GM23248 (cell line): ENCODE data around the gene HES3. TPM values are rescaled to one million over a fixed set of nuclear protein-coding genes. Genes with fewer than 3 reads are reported as not detected.
"Not testable (repeated sequence)": the region's sequence is repeated elsewhere in the genome, so short reads cannot be mapped to it uniquely, and the experiment has no call there.

Experiments used
- DNase-seq: peaks from one replicate; pipeline ENCODE4 v3.0.0-alpha.2; 2015
- H2AFZ ChIP-seq: fragments of 200-600 bp; sonication (generic); 2 replicates; pipeline ENCODE4 v1.6.1; 2016; ENCODE audit warnings: antibody characterized with exemption
- H3F3A ChIP-seq: fragments of 200-600 bp; sonication (generic); 2 replicates; pipeline ENCODE4 v1.6.1; 2016; ENCODE audit warnings: mild to moderate bottlenecking, antibody characterized with exemption, mixed run types; ENCODE audit not compliant: insufficient read depth
- H3K27ac ChIP-seq: fragments of 200-600 bp; sonication (generic); 2 replicates; pipeline ENCODE4 v1.5.1; 2016; ENCODE audit warnings: mild to moderate bottlenecking
- H3K27me3 ChIP-seq: fragments of 200-600 bp; sonication (generic); replicated peaks from 2 replicates; pipeline ENCODE4 v1.6.1; 2016; ENCODE audit warnings: mild to moderate bottlenecking; ENCODE audit not compliant: insufficient read depth
- H3K36me3 ChIP-seq: fragments of 200-600 bp; sonication (generic); 2 replicates; pipeline ENCODE4 v1.6.1; 2016; ENCODE audit warnings: low read depth, mild to moderate bottlenecking
- H3K4me1 ChIP-seq: fragments of 200-600 bp; sonication (generic); 2 replicates; pipeline ENCODE4 v1.6.1; 2016; ENCODE audit warnings: mild to moderate bottlenecking; ENCODE audit not compliant: insufficient read depth
- H3K4me2 ChIP-seq: fragments of 200-600 bp; sonication (generic); one replicate; pipeline ENCODE4 v1.6.1; 2016; ENCODE audit warnings: mild to moderate bottlenecking; ENCODE audit not compliant: unreplicated experiment
- H3K4me3 ChIP-seq: fragments of 200-600 bp; sonication (generic); 2 replicates; pipeline ENCODE4 v1.5.1; 2016; ENCODE audit warnings: mild to moderate bottlenecking
- H3K79me2 ChIP-seq: fragments of 200-600 bp; sonication (generic); 2 replicates; pipeline ENCODE4 v1.6.1; 2016; ENCODE audit warnings: mild to moderate bottlenecking; ENCODE audit not compliant: insufficient read depth
- H3K9ac ChIP-seq: fragments of 200-600 bp; sonication (generic); 2 replicates; pipeline ENCODE4 v1.6.1; 2016; ENCODE audit warnings: mild to moderate bottlenecking
- H3K9me2 ChIP-seq: fragments of 200-600 bp; sonication (generic); 2 replicates; pipeline ENCODE4 v1.6.1; 2016; ENCODE audit warnings: mixed run types, mild to moderate bottlenecking, moderate library complexity; ENCODE audit not compliant: insufficient read depth
- H3K9me3 ChIP-seq: fragments of 200-600 bp; sonication (generic); one replicate; pipeline ENCODE4 v1.6.1; 2017; ENCODE audit warnings: low read depth
- H4K20me1 ChIP-seq: fragments of 200-600 bp; sonication (generic); 2 replicates; pipeline ENCODE4 v1.6.0; 2016; ENCODE audit not compliant: insufficient read depth
- EZH2 ChIP-seq: fragments of 200-600 bp; sonication (generic); IDR thresholded peaks from 2 replicates; pipeline ENCODE4 v1.6.1; 2018; ENCODE audit warnings: antibody characterized with exemption, mild to moderate bottlenecking; ENCODE audit not compliant: insufficient read depth, poor library complexity, severe bottlenecking
- EZH2phosphoT487 ChIP-seq: fragments of 200-600 bp; sonication (generic); IDR thresholded peaks from 2 replicates; pipeline ENCODE4 v1.6.1; 2018; ENCODE audit warnings: antibody characterized with exemption, moderate library complexity, mild to moderate bottlenecking, low read depth; ENCODE audit not compliant: insufficient read depth
- WGBS, 2 experiments: methylation state at CpG; one replicate each; pipeline ENCODE4 v1.1.6; 2015 to 2017; ENCODE audit warnings: low lambda C conversion rate in 2 of 2, low coverage in 1 of 2; ENCODE audit errors: missing lambda C conversion rate in 2 of 2; 5-methylcytosine and 5-hydroxymethylcytosine counted together
- in situ Hi-C: fragments of 300-500 bp; cut with MboI; formaldehyde crosslinking; loops from 2 replicates; pipeline ENCODE4 v1.15.0; 2020
- polyA plus RNA-seq: library from polyadenylated mRNA; unstranded; fragments of >200 nt; fragmentation: Nextera tagmentation; extraction: Ambion mirVana; gene quantifications from 2 replicates; pipeline ENCODE4 v1.2.1, GENCODE V29; 2016
- total RNA-seq: library from RNA; depleted of rRNA; stranded (reverse); fragments of >200 nt; shearing (Covaris generic); gene quantifications from 2 replicates; pipeline ENCODE4 v1.2.3, GENCODE V29; 2014

The HES3 gene
- total and polyA plus RNA-seq, 2 experiments from 2014 or later = not detected

DNA sequence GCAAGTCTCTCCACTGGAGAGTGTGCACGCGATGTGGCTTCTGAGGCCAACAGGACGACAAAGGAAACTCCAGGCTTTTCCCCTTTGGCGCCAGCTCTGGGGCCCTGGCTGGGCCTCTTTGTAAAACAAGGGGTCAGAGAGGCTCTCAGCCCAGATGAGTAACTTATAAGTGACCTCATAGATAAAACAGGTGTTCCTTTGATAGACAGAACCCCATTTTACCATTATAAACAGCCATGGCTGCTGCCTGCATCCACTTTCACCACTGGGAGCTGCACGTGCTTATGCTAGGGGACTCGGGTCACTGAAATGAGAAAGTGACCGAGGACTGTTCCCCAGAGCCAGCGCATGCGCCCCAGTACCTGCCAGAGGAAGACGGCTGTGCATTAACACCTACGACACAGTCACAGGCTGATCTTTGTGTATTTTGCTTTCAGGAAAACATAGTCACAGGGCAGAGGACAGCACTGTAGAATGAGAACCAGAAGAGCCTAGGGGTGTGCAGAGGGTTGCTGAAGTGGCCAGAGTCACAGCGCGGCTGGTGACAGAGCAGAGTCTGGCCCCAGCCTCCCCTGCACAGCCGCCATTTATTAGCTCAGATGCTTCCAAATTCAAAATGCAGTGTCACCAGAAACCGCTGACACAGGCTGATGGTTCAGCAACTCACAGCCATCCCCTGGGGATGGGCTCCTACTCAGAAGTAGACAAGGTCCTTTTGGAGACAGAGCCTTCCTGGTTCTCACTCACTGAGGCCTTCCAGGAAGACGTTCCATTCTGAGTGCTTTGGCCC is 25.4 kb upstream of the HES3 start:
- H3K79me2 ChIP-seq = no peaks in the 10 kb centered on the region
- no peak overlapping the region for H3K4me3 ChIP-seq
- no peak overlapping the region for H3K9ac ChIP-seq
- H4K20me1 ChIP-seq = no peaks in the 10 kb centered on the region
- H3F3A ChIP-seq = no peaks in the 10 kb centered on the region
- no peaks in the 10 kb centered on the region for H3K9me3 ChIP-seq
- no peak overlapping the region for H3K27ac ChIP-seq
- DNase-seq = no peak
- in situ Hi-C loops = no loop called here
- no peaks in the 10 kb centered on the region for H3K4me1 ChIP-seq
- H3K9me2 ChIP-seq = no peaks in the 10 kb centered on the region
- no peaks in the 10 kb centered on the region for H3K27me3 ChIP-seq
- no peak overlapping the region for H2AFZ ChIP-seq
- TF ChIP-seq EZH2 (no peak), EZH2phosphoT487 (no peak)
- H3K4me2 ChIP-seq = no peak overlapping the region
- 0 out of 2 replicates have a peak, but pooled peaks cover 3% of the 10 kb centered on the region for H3K36me3 ChIP-seq
- 85 to 88% methylated on average over 16 of the region's 16 CpGs for WGBS, 2 experiments

DNA sequence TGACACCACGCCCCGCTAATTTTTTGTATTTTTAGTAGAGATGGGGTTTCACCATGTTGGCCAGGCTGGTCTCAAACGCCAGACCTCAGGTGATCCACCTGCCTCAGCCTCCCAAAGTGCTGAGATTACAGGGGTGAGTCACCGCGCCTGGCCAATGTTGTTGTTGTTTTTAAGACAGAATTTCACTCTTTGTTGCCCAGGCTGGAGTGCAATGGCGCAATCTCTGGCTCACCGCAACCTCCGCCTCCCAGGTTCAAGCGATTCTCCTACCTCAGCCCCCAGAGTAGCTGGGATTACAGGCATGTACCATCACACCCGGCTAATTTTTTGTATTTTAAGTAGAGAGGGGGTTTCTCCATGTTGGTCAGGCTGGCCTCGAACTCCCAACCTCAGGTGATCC is 24.3 kb upstream of the HES3 start:
- DNase-seq, H3K27ac ChIP-seq, H3K4me3 ChIP-seq, H3K4me2 ChIP-seq, H4K20me1 ChIP-seq, H2AFZ ChIP-seq, H3K27me3 ChIP-seq, H3K9ac ChIP-seq, H3K79me2 ChIP-seq, H3F3A ChIP-seq, H3K9me3 ChIP-seq, H3K4me1 ChIP-seq, H3K9me2 ChIP-seq, in situ Hi-C loops: not testable (repeated sequence)
- 90 to 96% methylated on average over 11 of the region's 11 CpGs for WGBS, 2 experiments
- peaks cover 11% of the 10 kb centered on the region; the same call in 1 of the 2 replicates for H3K36me3 ChIP-seq

DNA sequence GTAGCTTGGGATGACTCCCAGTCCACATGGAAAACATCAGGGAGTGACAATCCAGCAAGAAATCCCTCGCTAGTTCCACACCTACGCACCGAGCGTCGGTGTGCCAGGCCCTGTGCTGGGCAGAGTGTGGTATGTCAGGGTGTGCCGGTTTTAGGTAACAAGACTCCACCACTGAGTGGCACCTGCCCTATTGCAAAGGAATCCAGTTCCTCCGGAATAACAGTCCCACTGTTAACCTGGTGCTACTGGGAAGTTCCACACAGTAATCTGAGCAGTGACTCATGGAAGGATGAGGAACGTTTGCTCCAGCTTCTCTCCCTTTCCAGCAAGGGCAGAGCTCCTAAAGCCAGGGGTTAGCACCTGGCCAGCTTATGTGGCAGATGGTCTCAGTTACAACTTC is 23.7 kb upstream of the HES3 start:
- no peaks in the 10 kb centered on the region for H3K27me3 ChIP-seq
- no peak for DNase-seq
- WGBS, 2 experiments = 81 to 87% methylated on average over 8 of the region's 8 CpGs

DNA sequence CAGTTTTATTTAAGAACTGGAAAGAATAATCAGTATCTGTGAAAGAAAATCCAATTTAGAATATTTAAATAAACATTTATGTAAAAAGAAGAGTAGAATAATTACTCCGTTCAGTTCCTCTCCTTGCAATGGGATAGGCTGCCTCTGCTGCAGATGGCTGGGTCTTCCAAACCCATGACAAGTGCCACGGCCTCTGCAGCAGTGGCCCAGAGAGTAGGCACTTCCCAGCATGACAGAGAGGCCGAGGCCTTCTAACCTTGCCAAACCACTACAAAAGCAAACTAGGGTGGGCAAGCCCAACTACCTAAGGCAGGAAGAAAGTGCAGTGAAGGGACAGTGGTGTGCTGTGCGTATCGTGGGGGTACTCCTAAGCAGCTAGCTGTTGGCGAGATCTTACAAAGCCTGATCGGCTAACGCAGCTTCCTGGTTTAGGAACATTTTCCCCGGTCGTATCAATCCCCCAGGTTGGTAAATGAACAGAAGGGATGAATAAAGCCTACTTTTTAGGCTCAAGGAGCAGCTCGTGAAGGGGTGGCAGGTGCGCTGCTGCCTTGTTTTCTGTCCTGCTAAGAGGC is 22.7 kb upstream of the HES3 start:
- TF ChIP-seq EZH2phosphoT487 (no peak), EZH2 (no peak)
- no peaks in the 10 kb centered on the region for H3K79me2 ChIP-seq
- no peaks in the 10 kb centered on the region for H3K27me3 ChIP-seq
- DNase-seq = no peak
- no peaks in the 10 kb centered on the region for H3K9me2 ChIP-seq
- no peaks in the 10 kb centered on the region for H4K20me1 ChIP-seq
- no peak overlapping the region for H3K4me2 ChIP-seq
- H2AFZ ChIP-seq = no peak overlapping the region
- in situ Hi-C loops = no loop called here
- H3K27ac ChIP-seq = no peak overlapping the region
- H3F3A ChIP-seq = 0 out of 2 replicates have a peak, but pooled peaks cover 8% of the 10 kb centered on the region
- no peaks in the 10 kb centered on the region for H3K9me3 ChIP-seq
- no peaks in the 10 kb centered on the region for H3K4me1 ChIP-seq
- no peak overlapping the region for H3K4me3 ChIP-seq
- peaks cover 14% of the 10 kb centered on the region; the same call in 1 of the 2 replicates for H3K36me3 ChIP-seq
- no peak overlapping the region for H3K9ac ChIP-seq
- WGBS, 2 experiments = 92 to 97% methylated on average over 12 of the region's 12 CpGs

More for the DNA sequence above, 23.7 kb upstream of the HES3 start:
- Histone ChIP-seq H2AFZ (no peak overlapping the region), H3K9me3 (no peaks in the 10 kb centered on the region), H3K4me2 (no peak overlapping the region), H3F3A (0 out of 2 replicates have a peak, but pooled peaks cover 8% of the 10 kb centered on the region), H3K79me2 (no peaks in the 10 kb centered on the region), H3K4me1 (no peaks in the 10 kb centered on the region), H3K9me2 (no peaks in the 10 kb centered on the region), H3K36me3 (peaks cover 14% of the 10 kb centered on the region; the same call in 1 of the 2 replicates), H4K20me1 (no peaks in the 10 kb centered on the region), H3K27ac (no peak overlapping the region), H3K4me3 (no peak overlapping the region), H3K9ac (no peak overlapping the region)
- in situ Hi-C loops = no loop called here
- no peak for TF ChIP-seq EZH2
- TF ChIP-seq EZH2phosphoT487 = no peak
